HCT116 (cell line): ENCODE measurements around the gene TRIOBP. TPM values are rescaled to one million over a fixed set of nuclear protein-coding genes. Genes with fewer than 3 reads are reported as not detected.

Experiments
- ATAC-seq: fragments of 200-7000 bp; cut with Tn5 transposase; 2 replicates; pipeline ENCODE4 v1.9.1; 2020; ENCODE audit warnings: mild to moderate bottlenecking, moderate library complexity
- BruUV-seq: library from RNA; stranded (reverse); fragments of 400-500 nt; replicated peaks from 2 replicates; lab custom pipeline; 2021; lab: Mats Ljungman, UMichigan
- CTCF ChIA-PET: fragments of 300-600 bp; sonication (Branson Sonifier 250); formaldehyde crosslinking; loops from one replicate; lab custom pipeline; 2021; ENCODE audit warnings: antibody characterized with exemption; lab: Charles Lee
- POLR2A ChIA-PET: fragments of 300-600, 350-600 bp; sonication (Branson Sonifier 250); formaldehyde crosslinking; loops from one replicate; lab custom pipeline; 2021; ENCODE audit warnings: antibody characterized with exemption; lab: Charles Lee
- RAD21 ChIA-PET, 2 experiments: fragments of 300-600 bp; sonication (Branson Sonifier 250); formaldehyde crosslinking; loops; one replicate each; lab custom pipeline; 2023; ENCODE audit warnings: low total read pairs in 2 of 2; ENCODE audit not compliant: uncharacterized antibody in 2 of 2, unreplicated experiment in 2 of 2, low non-redundant PET in 1 of 2; lab: Charles Lee
- DNase-seq: peaks from one replicate; pipeline ENCODE4 v3.0.0-alpha.2; 2010; ENCODE audit warnings: low read depth, low spot score
- H2AFZ ChIP-seq: fragments of 200-600 bp; shearing (Covaris generic), sonication (generic); 2 replicates; pipeline ENCODE4 v1.6.1; 2017; ENCODE audit warnings: low read depth, mixed run types, mixed read lengths, antibody characterized with exemption, low read length; ENCODE audit not compliant: poor library complexity, severe bottlenecking
- H3K27ac ChIP-seq: 2 replicates; pipeline ENCODE4 v1.5.1; 2012; ENCODE audit warnings: low read depth, low read length
- H3K27me3 ChIP-seq: fragments of 200-600 bp; sonication (generic); 2 replicates; pipeline ENCODE4 v1.6.1; 2016; ENCODE audit warnings: mixed run types, low read length, mixed read lengths; ENCODE audit not compliant: insufficient read depth
- H3K36me3 ChIP-seq, 2 experiments: fragments of 200-500 bp in 1 of 2; fragments of 200-600 bp in 1 of 2; sonication (Bioruptor generic) in 1 of 2; sonication (generic) in 1 of 2; 2 replicates each; pipeline versions ENCODE4 v1.5.1 to v1.6.1; 2014 to 2016; ENCODE audit warnings: low read length in 2 of 2, inconsistent platforms in 1 of 2, mixed read lengths in 1 of 2, mixed run types in 1 of 2; ENCODE audit not compliant: insufficient read depth in 2 of 2, control insufficient read depth in 1 of 2
- H3K4me1 ChIP-seq, 2 experiments: fragments of 200-600 bp in 1 of 2; sonication (generic) in 1 of 2; 2 replicates each; pipeline versions ENCODE4 v1.5.1 to v1.6.1; 2012 to 2017; ENCODE audit warnings: low read length in 2 of 2, inconsistent platforms in 1 of 2, mild to moderate bottlenecking in 1 of 2, mixed read lengths in 1 of 2, mixed run types in 1 of 2, moderate library complexity in 1 of 2; ENCODE audit not compliant: insufficient read depth in 2 of 2, control insufficient read depth in 1 of 2
- H3K4me2 ChIP-seq: fragments of 200-600 bp; sonication (generic); 2 replicates; pipeline ENCODE4 v1.6.1; 2017; ENCODE audit warnings: mixed run types, low read length, mixed read lengths
- H3K4me3 ChIP-seq, 2 experiments: fragments of 200-600 bp in 1 of 2; sonication (generic) in 1 of 2; replicated peaks in 1 of 2; 2 replicates each; pipeline ENCODE4 v1.5.1; 2011 to 2016; ENCODE audit warnings: low read length in 2 of 2, control low read depth in 1 of 2, low read depth in 1 of 2, mild to moderate bottlenecking in 1 of 2, mixed read lengths in 1 of 2, mixed run types in 1 of 2
- H3K79me2 ChIP-seq: fragments of 200-600 bp; sonication (generic); 2 replicates; pipeline ENCODE4 v1.6.1; 2017; ENCODE audit warnings: mild to moderate bottlenecking, mixed run types, low read length, moderate library complexity, mixed read lengths; ENCODE audit not compliant: insufficient read depth
- H3K9ac ChIP-seq: fragments of 200-600 bp; sonication (generic); 2 replicates; pipeline ENCODE4 v1.6.1; 2016; ENCODE audit warnings: low read length, mixed read lengths
- H3K9me2 ChIP-seq: fragments of 200-600 bp; sonication (generic), shearing (Covaris generic); 2 replicates; pipeline ENCODE4 v1.6.1; 2017; ENCODE audit warnings: mixed run types, mild to moderate bottlenecking, moderate library complexity; ENCODE audit not compliant: insufficient read depth
- H3K9me3 ChIP-seq, 2 experiments: fragments of 200-500 bp in 1 of 2; fragments of 200-600 bp in 1 of 2; sonication (Bioruptor generic) in 1 of 2; sonication (generic) in 1 of 2; 2 replicates each; pipeline ENCODE4 v1.6.1; 2014 to 2017; ENCODE audit warnings: low read length in 2 of 2, mixed read lengths in 2 of 2, inconsistent platforms in 1 of 2, low read depth in 1 of 2, mild to moderate bottlenecking in 1 of 2, mixed run types in 1 of 2, moderate library complexity in 1 of 2; ENCODE audit not compliant: control insufficient read depth in 1 of 2, insufficient read depth in 1 of 2
- H4K20me1 ChIP-seq: fragments of 200-600 bp; sonication (generic), shearing (Covaris generic); 2 replicates; pipeline ENCODE4 v1.6.1; 2017; ENCODE audit warnings: mixed run types, mild to moderate bottlenecking, moderate library complexity; ENCODE audit not compliant: insufficient read depth
- ATF3 ChIP-seq: IDR thresholded peaks from 2 replicates; pipeline ENCODE4 v1.6.1; 2012
- CBX3 ChIP-seq: IDR thresholded peaks from 2 replicates; pipeline ENCODE4 v1.6.1; 2012; ENCODE audit warnings: low read depth
- EGR1 ChIP-seq: IDR thresholded peaks from 2 replicates; pipeline ENCODE4 v1.6.1; 2012; ENCODE audit warnings: low read depth
- ELF1 ChIP-seq: IDR thresholded peaks from 2 replicates; pipeline ENCODE4 v1.6.1; 2012; ENCODE audit warnings: low read depth, borderline replicate concordance
- EZH2 ChIP-seq: fragments of 200-600 bp; sonication (generic); IDR thresholded peaks from 2 replicates; pipeline ENCODE4 v1.6.1; 2017; ENCODE audit warnings: antibody characterized with exemption, mixed run types
- EZH2phosphoT487 ChIP-seq: fragments of 200-600 bp; IDR thresholded peaks from 2 replicates; pipeline ENCODE4 v1.6.1; 2018; ENCODE audit warnings: antibody characterized with exemption, borderline replicate concordance
- FOSL1 ChIP-seq: IDR thresholded peaks from 2 replicates; pipeline ENCODE4 v1.6.1; 2012; ENCODE audit warnings: low read depth
- JUND ChIP-seq: IDR thresholded peaks from 2 replicates; pipeline ENCODE4 v1.6.1; 2012
- RAD21 ChIP-seq: IDR thresholded peaks from 2 replicates; pipeline ENCODE4 v1.6.1; 2012; ENCODE audit warnings: low read depth, mild to moderate bottlenecking
- intact Hi-C: fragments of 100-400 bp; cut with micrococcal nuclease; formaldehyde crosslinking; loops from 2 replicates; pipeline ENCODE4 v1.10.0; 2022
- total RNA-seq: library from RNA; stranded (reverse); gene quantifications from one replicate; pipeline ENCODE4 v1.2.1, GENCODE V29; 2021; ENCODE audit not compliant: unreplicated experiment
- TF ChIP-seq, protein P1 (sequence below), 3 experiments: fragments of 200-600 bp in 1 of 3; sonication (generic) in 1 of 3; IDR thresholded peaks in 2 of 3; conservative IDR thresholded peaks in 1 of 3; 2 replicates each; pipeline ENCODE4 v1.5.1; 2012 to 2017; ENCODE audit warnings: low read depth in 2 of 3, low read length in 2 of 3, antibody characterized with exemption in 1 of 3, borderline replicate concordance in 1 of 3, control low read depth in 1 of 3, mild to moderate bottlenecking in 1 of 3, mixed read lengths in 1 of 3, mixed run types in 1 of 3, moderate library complexity in 1 of 3; ENCODE audit not compliant: insufficient read depth in 1 of 3
- TF ChIP-seq, protein P2 (sequence below): IDR thresholded peaks from 2 replicates; pipeline ENCODE4 v1.6.1; 2011; ENCODE audit warnings: mild to moderate bottlenecking, low read length, moderate library complexity; ENCODE audit not compliant: insufficient replicate concordance; ENCODE audit errors: extremely low read depth

Gene TRIOBP
- total RNA-seq, 1 experiment from 2014 or later, result 244 TPM

- H3K27me3 ChIP-seq, result no peaks in the 10 kb centered on the region
- H4K20me1 ChIP-seq, result no peaks in the 10 kb centered on the region
- no peaks in the 10 kb centered on the region for H3K9me3 ChIP-seq
- no peak overlapping the region for H3K27ac ChIP-seq
- H3K4me3 ChIP-seq, result no peak overlapping the region
- CTCF ChIA-PET, result interaction anchor here (1.0 kb wide), 1 partner anchor 152 kb away, joined by 3 read pairs; no protein-coding TSS in a partner anchor
- intact Hi-C loops, result loop anchor here (5.0 kb wide), 2 partner anchors 157 to 172 kb away; partner anchors contain the start of gene SH3BP1
- no peaks in the 10 kb centered on the region for H3K9me2 ChIP-seq
- peak overlapping the region; percentile 52 for H2AFZ ChIP-seq
- no peak for DNase-seq
- BruUV-seq, result no TSS peak
- H3K4me2 ChIP-seq, result no peak overlapping the region
- TF ChIP-seq EZH2phosphoT487 (no peak), RAD21 (no peak), CBX3 (no peak), EZH2 (no peak)
- POLR2A ChIA-PET, result interaction anchor here (0.7 to 2.5 kb wide), 4 partner anchors 10 to 158 kb away, joined by 4 to 11 read pairs (median 4); a partner anchor contains a TSS
- H3K79me2 ChIP-seq, result no peaks in the 10 kb centered on the region
- H3K36me3 ChIP-seq, result no peaks in the 10 kb centered on the region
- peaks cover 9 to 35% of the 10 kb centered on the region in 2 experiments; a peak in 3 of 4 replicates for H3K4me1 ChIP-seq
- RAD21 ChIA-PET, result interaction anchor here in 1 of 2 experiments (0.6 kb wide), 1 partner anchor 1371 kb away, joined by 3 read pairs; no protein-coding TSS in a partner anchor
- H3K9ac ChIP-seq, result no peak overlapping the region
- no peak for ATAC-seq
Observed at GRCh38 chr22:37794376-37794775, 97.5 kb downstream of the TRIOBP start.

DNA sequence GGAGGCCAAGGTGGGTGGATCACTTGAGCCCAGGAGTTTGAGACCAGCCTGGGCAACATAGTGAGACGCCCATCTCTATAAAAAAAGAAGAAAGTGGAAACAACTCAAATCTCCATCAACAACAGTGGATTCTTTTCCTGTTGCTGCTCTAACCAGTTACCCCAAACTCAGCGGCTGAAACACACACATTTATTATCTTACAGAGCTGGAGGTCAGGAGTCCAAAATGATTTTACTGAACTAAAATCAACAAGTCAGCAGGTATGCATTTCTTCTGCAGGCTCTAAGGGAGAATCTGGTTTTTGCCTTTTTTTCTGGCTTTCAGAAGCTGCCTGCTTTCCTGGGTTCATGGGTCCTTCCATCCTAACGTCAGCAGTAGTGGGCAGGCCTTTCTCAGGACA, 99.2 kb downstream of the TRIOBP start:
- H3K9me2 ChIP-seq, result no peaks in the 10 kb centered on the region
- no peaks in the 10 kb centered on the region for H3K79me2 ChIP-seq
- H4K20me1 ChIP-seq, result no peaks in the 10 kb centered on the region
- no peak overlapping the region for H3K27ac ChIP-seq
- no peaks in the 10 kb centered on the region for H3K27me3 ChIP-seq
- H3K9me3 ChIP-seq, result no peaks in the 10 kb centered on the region
- H3K9ac ChIP-seq, result no peak overlapping the region
- ChIA-PET RAD21 (no interaction called here), CTCF (interaction anchor here (2.1 kb wide), 1 partner anchor 14 kb away, joined by 5 read pairs; no protein-coding TSS in a partner anchor), POLR2A (interaction anchor here (1.0 to 2.5 kb wide), 2 partner anchors 9 to 15 kb away, joined by 4 to 11 read pairs; a partner anchor contains a TSS)
- no peaks in the 10 kb centered on the region for H3K36me3 ChIP-seq
- TF ChIP-seq ELF1 (no peak), FOSL1 (no peak), ATF3 (no peak), JUND (no peak), CBX3 (no peak), EGR1 (no peak)
- TF ChIP-seq, protein P1, sequence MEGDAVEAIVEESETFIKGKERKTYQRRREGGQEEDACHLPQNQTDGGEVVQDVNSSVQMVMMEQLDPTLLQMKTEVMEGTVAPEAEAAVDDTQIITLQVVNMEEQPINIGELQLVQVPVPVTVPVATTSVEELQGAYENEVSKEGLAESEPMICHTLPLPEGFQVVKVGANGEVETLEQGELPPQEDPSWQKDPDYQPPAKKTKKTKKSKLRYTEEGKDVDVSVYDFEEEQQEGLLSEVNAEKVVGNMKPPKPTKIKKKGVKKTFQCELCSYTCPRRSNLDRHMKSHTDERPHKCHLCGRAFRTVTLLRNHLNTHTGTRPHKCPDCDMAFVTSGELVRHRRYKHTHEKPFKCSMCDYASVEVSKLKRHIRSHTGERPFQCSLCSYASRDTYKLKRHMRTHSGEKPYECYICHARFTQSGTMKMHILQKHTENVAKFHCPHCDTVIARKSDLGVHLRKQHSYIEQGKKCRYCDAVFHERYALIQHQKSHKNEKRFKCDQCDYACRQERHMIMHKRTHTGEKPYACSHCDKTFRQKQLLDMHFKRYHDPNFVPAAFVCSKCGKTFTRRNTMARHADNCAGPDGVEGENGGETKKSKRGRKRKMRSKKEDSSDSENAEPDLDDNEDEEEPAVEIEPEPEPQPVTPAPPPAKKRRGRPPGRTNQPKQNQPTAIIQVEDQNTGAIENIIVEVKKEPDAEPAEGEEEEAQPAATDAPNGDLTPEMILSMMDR (IDR thresholded peaks at IDR 0.05 in 2 of 3, conservative IDR thresholded peaks at IDR 0.05 in 1 of 3; ENCODE audit: borderline replicate concordance in 1 of 3, insufficient read depth in 1 of 3, low read depth in 2 of 3, low read length in 2 of 3), result no peak
- TF ChIP-seq, protein P2, sequence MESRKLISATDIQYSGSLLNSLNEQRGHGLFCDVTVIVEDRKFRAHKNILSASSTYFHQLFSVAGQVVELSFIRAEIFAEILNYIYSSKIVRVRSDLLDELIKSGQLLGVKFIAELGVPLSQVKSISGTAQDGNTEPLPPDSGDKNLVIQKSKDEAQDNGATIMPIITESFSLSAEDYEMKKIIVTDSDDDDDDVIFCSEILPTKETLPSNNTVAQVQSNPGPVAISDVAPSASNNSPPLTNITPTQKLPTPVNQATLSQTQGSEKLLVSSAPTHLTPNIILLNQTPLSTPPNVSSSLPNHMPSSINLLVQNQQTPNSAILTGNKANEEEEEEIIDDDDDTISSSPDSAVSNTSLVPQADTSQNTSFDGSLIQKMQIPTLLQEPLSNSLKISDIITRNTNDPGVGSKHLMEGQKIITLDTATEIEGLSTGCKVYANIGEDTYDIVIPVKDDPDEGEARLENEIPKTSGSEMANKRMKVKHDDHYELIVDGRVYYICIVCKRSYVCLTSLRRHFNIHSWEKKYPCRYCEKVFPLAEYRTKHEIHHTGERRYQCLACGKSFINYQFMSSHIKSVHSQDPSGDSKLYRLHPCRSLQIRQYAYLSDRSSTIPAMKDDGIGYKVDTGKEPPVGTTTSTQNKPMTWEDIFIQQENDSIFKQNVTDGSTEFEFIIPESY, result no peak
- DNase-seq (no peak), ATAC-seq (no peak)
- no peak overlapping the region for H3K4me3 ChIP-seq
- intact Hi-C loops, result no loop called here
- no peak overlapping the region for H3K4me2 ChIP-seq
- peaks cover 9 to 26% of the 10 kb centered on the region in 2 experiments; a peak in 3 of 4 replicates for H3K4me1 ChIP-seq
- H2AFZ ChIP-seq, result no peak overlapping the region
- no TSS peak for BruUV-seq
